HG02970 (cell line): ENCODE results near the gene ZBTB39.
"Not testable (repeated sequence)": the region's sequence is repeated elsewhere in the genome, so short reads cannot be mapped to it uniquely, and the experiment has no call there.

Experiments used
- ATAC-seq: cut with Tn5 transposase; IDR thresholded peaks from one replicate; pipeline ENCODE4 v1.9.1; 2021; ENCODE audit warnings: mild to moderate bottlenecking, moderate library complexity, moderate number of reproducible peaks; ENCODE audit not compliant: unreplicated experiment, low FRiP score

The ZBTB39 gene

DNA sequence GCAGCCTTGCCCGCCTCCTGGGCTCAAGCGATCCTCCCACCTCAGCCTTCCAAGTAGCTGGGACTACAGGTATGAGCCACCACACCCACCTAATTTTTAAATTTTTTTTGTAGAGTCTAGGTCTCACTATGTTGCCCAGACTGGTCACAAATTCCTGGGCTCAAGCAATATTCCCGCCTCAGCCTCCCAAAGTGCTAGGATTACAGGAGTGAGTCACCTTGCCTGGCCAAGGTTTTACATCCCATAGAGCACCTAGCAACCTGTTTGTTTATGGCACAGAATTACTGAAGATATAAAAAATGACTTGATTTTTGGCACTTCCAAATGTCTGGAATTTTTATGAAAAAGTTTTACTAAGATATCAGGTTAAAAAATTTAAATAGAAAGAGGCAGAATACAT lies 27.1 kb upstream of the ZBTB39 start:
- ATAC-seq = no peak

DNA sequence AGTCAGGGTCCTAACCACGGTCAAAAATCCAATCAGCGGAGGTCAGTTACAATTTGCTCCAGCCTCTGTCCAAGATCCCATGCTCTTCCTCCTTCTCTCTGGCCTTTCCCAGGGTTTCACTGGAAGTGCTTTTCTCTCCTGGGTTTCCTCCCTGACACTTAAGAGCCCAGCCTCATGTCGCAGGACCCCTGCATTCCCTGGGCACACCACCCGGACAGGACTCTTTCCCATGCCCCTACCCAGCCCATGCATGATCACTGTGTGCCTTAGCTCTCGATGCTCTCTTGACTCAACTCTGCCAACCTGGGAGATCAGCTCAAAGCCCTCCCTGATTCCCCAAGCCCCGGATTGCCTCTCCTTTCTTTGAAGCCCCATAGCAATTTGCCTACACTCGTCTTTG lies 25.4 kb upstream of the ZBTB39 start:
- no peak for ATAC-seq

DNA sequence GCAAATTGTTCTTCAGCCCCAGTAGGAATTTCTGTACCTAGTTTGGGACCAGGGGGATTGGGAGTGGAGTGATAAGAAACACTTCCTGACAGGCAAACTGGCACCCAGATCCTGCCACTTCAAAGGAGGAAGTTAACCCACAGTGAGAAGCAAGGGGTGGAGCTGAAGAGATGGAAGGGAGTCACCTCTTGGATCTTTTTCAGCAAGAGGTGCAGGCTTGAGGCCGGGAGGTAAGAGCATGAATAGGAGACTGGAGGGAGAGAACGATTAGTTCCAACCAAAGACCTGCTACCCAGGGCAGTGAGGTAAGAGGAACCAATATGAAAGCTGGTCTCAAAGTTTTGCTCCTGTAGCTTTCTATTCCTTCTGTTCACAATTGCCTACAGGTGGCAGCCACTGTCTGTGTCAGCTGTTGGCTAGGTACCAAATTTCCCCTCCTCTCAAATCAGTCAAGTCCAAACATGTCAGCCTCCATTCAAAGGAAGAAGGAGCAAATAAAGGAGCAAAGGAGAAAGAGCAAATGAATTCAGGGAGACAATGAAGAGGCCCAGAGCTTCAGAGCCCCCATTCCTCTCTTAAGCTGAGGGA lies 24.9 kb upstream of the ZBTB39 start:
- no peak for ATAC-seq

DNA sequence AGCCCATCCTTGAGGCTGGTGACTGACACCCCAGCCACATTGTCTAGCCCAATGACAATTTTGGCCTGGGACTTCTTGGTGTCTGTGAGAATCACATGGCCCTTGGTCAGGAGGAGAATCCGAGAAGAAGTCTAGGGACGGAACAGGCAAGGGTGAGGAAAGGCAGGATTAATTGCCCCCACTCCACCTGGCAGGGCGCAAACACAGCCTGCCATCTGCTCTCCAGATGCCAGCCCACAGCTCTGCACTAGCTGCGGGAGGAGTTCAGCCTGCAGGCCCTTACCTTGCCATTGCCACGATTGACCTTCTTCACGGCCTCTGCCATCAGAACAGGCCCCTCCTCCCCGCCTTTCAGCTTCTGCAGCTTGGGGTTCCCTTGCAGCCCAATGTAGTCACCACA lies 23.1 kb upstream of the ZBTB39 start:
- ATAC-seq = no peak

- no peak for ATAC-seq
Measured at GRCh38 chr12:57027805-57028153, 21.4 kb upstream of the ZBTB39 start.

DNA sequence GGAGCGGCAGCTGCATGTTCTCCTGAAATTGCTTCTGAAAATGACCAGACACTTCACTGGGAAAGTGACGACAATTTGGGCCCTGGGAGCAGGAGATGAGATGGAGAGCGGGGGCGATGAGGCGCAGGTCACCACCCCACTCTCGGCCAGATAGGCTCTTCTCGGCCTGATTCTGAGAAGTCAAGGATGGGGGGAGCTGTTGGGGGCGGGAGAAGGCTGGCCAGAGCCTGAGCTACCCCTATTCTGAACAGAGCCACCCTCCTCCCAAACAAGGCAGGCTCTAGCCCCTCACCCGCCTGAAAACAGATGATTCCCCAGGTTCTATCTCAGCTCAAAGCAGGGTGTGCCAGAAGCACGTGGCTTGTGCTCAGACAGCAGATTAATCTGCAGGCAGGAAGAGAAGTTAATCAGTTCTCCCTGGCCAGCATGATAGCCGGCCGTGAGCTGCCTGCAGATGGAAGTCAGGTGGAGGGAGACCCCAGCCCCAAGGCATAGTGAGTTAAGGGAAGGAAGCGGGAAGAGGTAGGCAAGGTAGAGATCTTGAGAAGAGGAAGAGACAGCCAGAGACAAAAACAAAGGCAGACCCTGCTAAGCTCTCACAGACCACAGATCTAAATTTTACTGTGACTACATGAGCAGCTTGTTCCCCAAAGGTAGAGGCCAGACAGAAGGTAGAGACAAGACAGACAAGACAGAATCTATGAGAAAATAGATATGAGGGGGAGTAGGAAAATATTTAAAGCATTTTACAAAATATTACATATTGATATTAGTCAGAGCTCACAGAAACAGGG lies 20.9 kb upstream of the ZBTB39 start:
- no peak for ATAC-seq

- no peak for ATAC-seq
Measured at GRCh38 chr12:57025196-57025595, 18.9 kb upstream of the ZBTB39 start.

- ATAC-seq = not testable (repeated sequence)
Measured at GRCh38 chr12:57022324-57022723, 16.0 kb upstream of the ZBTB39 start.

- ATAC-seq = no peak
Measured at GRCh38 chr12:57019983-57020719, 13.8 kb upstream of the ZBTB39 start.

GRCh38 chr12:57018906-57019305 lies 12.6 kb upstream of the ZBTB39 start:
- no peak for ATAC-seq

DNA sequence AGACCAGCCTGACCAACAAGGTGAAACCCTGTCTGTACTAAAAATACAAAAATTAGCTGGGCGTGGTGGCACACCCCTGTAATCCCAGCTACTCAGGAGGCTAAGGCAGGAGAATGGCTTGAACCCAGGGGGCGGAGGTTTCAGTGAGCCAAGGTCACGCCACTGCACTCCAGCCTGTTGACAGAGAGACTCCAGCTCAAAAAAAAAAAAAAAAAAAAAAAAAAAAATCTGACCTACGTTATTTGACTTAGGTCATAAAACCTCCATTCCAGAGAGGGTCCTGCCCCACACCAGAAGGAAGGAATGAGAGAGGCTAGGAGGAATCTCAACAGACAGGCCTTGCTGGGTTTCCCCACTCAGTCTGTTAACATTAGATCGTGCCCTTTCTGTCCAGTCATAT lies 12.0 kb upstream of the ZBTB39 start:
- ATAC-seq = not testable (repeated sequence)

DNA sequence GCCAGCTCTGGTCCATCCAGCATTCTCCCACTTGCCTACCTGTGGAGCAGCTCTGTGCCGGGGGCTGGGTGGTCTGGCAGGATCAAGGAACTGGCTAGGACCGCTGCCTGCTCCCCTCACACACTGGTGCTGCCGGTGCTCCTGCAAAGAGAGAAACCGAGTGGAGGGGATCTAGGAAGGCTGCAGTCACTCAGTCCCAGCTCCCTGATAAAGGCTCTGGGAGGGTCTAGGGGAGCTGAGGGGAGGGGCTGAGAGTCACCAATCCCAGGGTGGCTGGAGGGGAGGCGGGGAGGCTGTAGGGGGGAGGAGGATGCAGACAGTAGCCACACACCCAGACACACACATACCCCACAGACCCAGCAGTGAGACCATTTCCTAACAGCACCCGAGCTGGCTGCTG lies 10.0 kb upstream of the ZBTB39 start, which contains the start of gene TAC3:
TAC3 (minus strand) TSS at position 182 of the 400 bp plus-strand sequence. CDS start 732 bp downstream, outside the sequence.
- ATAC-seq = no peak

DNA sequence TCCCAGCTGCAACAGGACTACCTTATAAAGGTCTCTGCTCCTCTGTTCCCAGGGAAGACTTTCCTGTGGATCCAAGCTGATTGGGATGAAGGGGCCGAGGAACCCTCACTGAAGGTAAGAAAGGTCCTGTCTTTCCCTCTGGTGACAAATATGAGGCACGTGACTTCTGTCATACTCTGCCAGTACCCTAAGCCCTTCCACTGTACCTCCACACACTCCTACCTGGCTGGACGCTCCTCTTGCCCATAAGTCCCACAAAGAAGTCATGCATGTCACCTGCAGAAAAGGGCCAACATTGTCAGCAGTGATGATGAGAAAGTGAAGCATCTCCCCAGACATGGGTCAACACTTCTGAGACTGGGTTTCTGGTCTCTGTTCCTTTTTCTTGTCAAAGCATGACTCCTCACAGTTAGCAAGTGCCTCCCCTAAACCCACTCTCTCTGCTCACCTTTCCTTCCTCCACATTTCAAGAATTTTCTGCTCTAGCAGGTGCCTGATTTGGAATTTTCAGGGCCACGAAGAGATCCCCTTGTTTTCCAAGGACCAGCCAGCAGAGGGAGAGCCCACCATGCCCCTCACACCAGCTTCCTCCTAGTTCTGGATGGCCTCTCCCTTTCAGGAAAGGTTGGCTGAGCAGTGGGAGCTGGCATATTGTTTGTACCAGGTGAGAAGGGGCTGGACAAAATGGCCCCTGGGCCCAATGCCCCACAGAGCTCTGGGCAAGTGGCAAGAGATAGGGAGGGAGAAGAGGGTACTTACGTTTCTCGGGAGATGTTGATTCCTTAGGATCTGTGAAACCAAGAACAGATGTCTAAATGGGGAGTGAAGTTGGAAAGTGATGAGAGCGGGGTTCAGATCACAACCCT lies 6.5 kb upstream of the ZBTB39 start:
- ATAC-seq = no peak

GRCh38 chr12:57011438-57012424 lies 5.4 kb upstream of the ZBTB39 start:
- no peak for ATAC-seq

- no peak for ATAC-seq
Measured at GRCh38 chr12:57010627-57011247, 4.4 kb upstream of the ZBTB39 start.

DNA sequence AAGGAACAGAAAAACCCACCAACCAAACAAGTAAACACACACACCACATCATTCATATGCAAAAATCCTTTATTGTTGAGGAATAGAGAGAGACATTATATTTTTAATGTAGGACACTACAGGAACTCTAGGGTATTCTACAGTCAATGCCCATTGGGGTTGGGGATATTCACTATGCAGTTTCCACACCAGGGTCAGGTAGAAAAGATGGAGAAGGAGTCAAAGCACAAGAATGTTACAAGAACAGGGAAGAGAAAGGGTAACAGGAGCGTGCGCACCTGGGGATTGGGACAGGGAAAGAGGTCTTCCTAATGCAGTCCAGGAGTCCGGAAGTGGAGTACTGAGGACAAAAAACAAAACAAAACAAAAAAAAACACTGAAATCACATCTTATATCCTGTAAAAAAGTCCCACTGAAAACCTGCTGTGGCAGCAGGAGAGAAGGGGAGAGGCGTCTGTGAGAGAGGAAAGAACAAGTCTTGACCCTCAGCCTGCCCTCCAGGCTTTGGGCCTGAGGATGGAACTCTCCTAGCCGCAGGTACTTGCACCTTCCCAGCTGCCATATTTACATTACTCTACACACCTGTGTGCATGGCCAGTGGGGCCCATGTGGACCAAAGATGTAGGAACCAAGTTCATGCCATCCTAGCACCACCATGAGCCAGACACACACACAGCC lies 3.7 kb upstream of the ZBTB39 start:
- ATAC-seq = no peak

DNA sequence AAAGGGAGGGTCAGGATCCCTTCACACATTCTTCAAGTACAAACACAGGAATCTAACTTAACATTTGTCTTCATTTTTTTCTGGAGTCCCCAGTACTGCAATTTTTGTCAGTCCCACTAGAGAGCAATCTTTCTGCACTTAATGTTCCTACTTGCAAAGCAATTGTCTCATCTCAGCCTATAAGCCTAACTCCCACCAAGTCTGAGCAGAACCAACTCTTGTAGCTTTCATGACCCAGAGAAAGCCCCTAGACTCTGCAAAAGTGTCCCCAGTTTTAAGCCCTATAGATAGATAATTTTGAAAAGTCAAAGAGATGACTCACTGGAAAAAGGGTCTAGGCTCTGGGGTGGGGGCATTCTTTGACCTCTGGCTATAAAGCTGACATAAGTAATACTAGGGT lies 1.8 kb upstream of the ZBTB39 start:
- no peak for ATAC-seq

GRCh38 chr12:57006809-57007475 lies 596 bp upstream of the ZBTB39 start:
- no peak for ATAC-seq
